ENCODE results near the gene RNF141.
A peak's percentile ranks its signal among the peaks of the same experiment; 100 is the strongest.

RNF141 gene

GRCh38 chr11:10519630-10520029 is 21.4 kb downstream of the RNF141 start:
- no peak for DNase-seq

GRCh38 chr11:10518891-10519290 is 22.1 kb downstream of the RNF141 start:
- no peak for DNase-seq

GRCh38 chr11:10518123-10518522 is 22.9 kb downstream of the RNF141 start:
- no peak for DNase-seq

- no peak for DNase-seq
Observed at GRCh38 chr11:10515418-10515817, 25.6 kb downstream of the RNF141 start.

GRCh38 chr11:10514709-10515108 is 26.3 kb downstream of the RNF141 start:
- DNase-seq: no peak

GRCh38 chr11:10514202-10514601 is 26.8 kb downstream of the RNF141 start:
- DNase-seq: no peak

- no peak for DNase-seq
Observed at GRCh38 chr11:10511181-10511621, 29.8 kb downstream of the RNF141 start.

- no peak for DNase-seq
Observed at GRCh38 chr11:10506008-10506370, 35.0 kb downstream of the RNF141 start.

GRCh38 chr11:10505278-10506007 is 35.5 kb downstream of the RNF141 start:
- DNase-seq: no peak

GRCh38 chr11:10504490-10504889 is 36.5 kb downstream of the RNF141 start:
- no peak for DNase-seq

- DNase-seq: no peak
Observed at GRCh38 chr11:10503777-10504480, 37.1 kb downstream of the RNF141 start.

GRCh38 chr11:10503221-10503620 is 37.8 kb downstream of the RNF141 start:
- peak; percentile 62 for DNase-seq

- no peak for DNase-seq
Observed at GRCh38 chr11:10502770-10503169, 38.2 kb downstream of the RNF141 start.

GRCh38 chr11:10502065-10502680 is 38.8 kb downstream of the RNF141 start:
- DNase-seq: no peak

- no peak for DNase-seq
Observed at GRCh38 chr11:10500757-10501684, 40.0 kb downstream of the RNF141 start.

- DNase-seq: no peak
Observed at GRCh38 chr11:10499874-10500601, 40.9 kb downstream of the RNF141 start.

- no peak for DNase-seq
Observed at GRCh38 chr11:10499452-10499851, 41.5 kb downstream of the RNF141 start.

- DNase-seq: no peak
Observed at GRCh38 chr11:10498426-10499250, 42.3 kb downstream of the RNF141 start.

- DNase-seq: no peak
Observed at GRCh38 chr11:10498022-10498400, 43.0 kb downstream of the RNF141 start.

- DNase-seq: no peak
Observed at GRCh38 chr11:10497371-10498021, 43.5 kb downstream of the RNF141 start.

All from SIG-M5 (cell line).